GM13976 (cell line): ENCODE data around the gene IKZF1.

Experiments used
- DNase-seq: peaks from one replicate; pipeline ENCODE4 v3.0.0; 2012; ENCODE audit warnings: low spot score
- CTCF ChIP-seq: IDR thresholded peaks from 2 replicates; pipeline ENCODE4 v1.5.1; 2012; ENCODE audit warnings: borderline replicate concordance, mild to moderate bottlenecking; ENCODE audit not compliant: insufficient read depth; ENCODE audit errors: extremely low read depth, missing control alignments, control extremely low read depth
- in situ Hi-C: fragments of 300-500 bp; cut with MboI; formaldehyde crosslinking; loops from one replicate; pipeline ENCODE4 v1.12.0; 2022; ENCODE audit warnings: low sequenced_read_pairs, mixed read lengths, inconsistent platforms; ENCODE audit not compliant: unreplicated experiment

The IKZF1 gene

GRCh38 chr7:50317697-50318669 lies 13.5 kb downstream of the IKZF1 start:
- no peak for DNase-seq
- TF ChIP-seq CTCF = no peak
- in situ Hi-C loops = no loop called here

- in situ Hi-C loops = no loop called here
- no peak for DNase-seq
- TF ChIP-seq CTCF = no peak
Measured at GRCh38 chr7:50321487-50322067, 17.1 kb downstream of the IKZF1 start.

- no peak for DNase-seq
- TF ChIP-seq CTCF = no peak
- in situ Hi-C loops = no loop called here
Measured at GRCh38 chr7:50324113-50324512, 19.6 kb downstream of the IKZF1 start.

GRCh38 chr7:50327443-50327842 lies 22.9 kb downstream of the IKZF1 start:
- in situ Hi-C loops = no loop called here
- DNase-seq = no peak
- no peak for TF ChIP-seq CTCF

- no peak for TF ChIP-seq CTCF
- in situ Hi-C loops = no loop called here
Measured at GRCh38 chr7:50329775-50330174, 25.3 kb downstream of the IKZF1 start.

GRCh38 chr7:50330254-50330653 lies 25.7 kb downstream of the IKZF1 start:
- no peak for DNase-seq
- in situ Hi-C loops = no loop called here
- TF ChIP-seq CTCF = no peak

More at GRCh38 chr7:50329775-50330174, 25.3 kb downstream of the IKZF1 start:
- no peak for DNase-seq
